Thoracic aorta (tissue), 2 donors: ENCODE data around the gene TMEM123. TPM values are rescaled to one million over a fixed set of nuclear protein-coding genes. Genes with fewer than 3 reads are reported as not detected.

ENCODE experiments used
- ATAC-seq: fragments of 150-250 bp; one replicate; pipeline ENCODE4 v1.8.0; 2017; ENCODE audit warnings: low read depth; ENCODE audit not compliant: insufficient number of reproducible peaks, low FRiP score
- DNase-seq: peaks from one replicate; pipeline ENCODE4 v3.0.0-alpha.2; 2020; ENCODE audit warnings: low spot score
- H3K27ac ChIP-seq, 2 donors: fragments of 200-600 bp; sonication (generic); 1 replicate in 1 of 2; 2 replicates in 1 of 2; pipeline ENCODE4 v1.5.1; 2016; ENCODE audit warnings: mild to moderate bottlenecking in 2 of 2, moderate library complexity in 2 of 2
- H3K27me3 ChIP-seq: fragments of 200-600 bp; sonication (generic); replicated peaks from 2 replicates; pipeline ENCODE4 v1.6.0; 2016; ENCODE audit warnings: mild to moderate bottlenecking; ENCODE audit not compliant: insufficient read depth
- H3K36me3 ChIP-seq: fragments of 200-600 bp; sonication (generic); one replicate; pipeline ENCODE4 v1.5.1; 2016
- H3K4me1 ChIP-seq, 2 donors: fragments of 200-600 bp; sonication (generic); 1 replicate in 1 of 2; 2 replicates in 1 of 2; pipeline versions ENCODE4 v1.5.1 to v1.6.0; 2016; ENCODE audit warnings: low read depth in 2 of 2, mild to moderate bottlenecking in 1 of 2; ENCODE audit not compliant: control insufficient read depth in 1 of 2
- H3K4me3 ChIP-seq: fragments of 200-600 bp; sonication (generic); 2 replicates; pipeline ENCODE4 v1.5.1; 2016; ENCODE audit warnings: mild to moderate bottlenecking
- H3K9me3 ChIP-seq: fragments of 200-600 bp; sonication (generic); 2 replicates; pipeline ENCODE4 v1.5.1; 2016
- CTCF ChIP-seq: fragments of 200-600 bp; sonication (generic); IDR thresholded peaks from one replicate; pipeline ENCODE4 v1.5.1; 2019; ENCODE audit warnings: antibody characterized with exemption
- total RNA-seq, 2 donors: library from RNA; depleted of rRNA; stranded (reverse); fragments of >200 nt; gene quantifications; one replicate each; pipeline versions ENCODE4 v1.1.0 to v1.2.3, GENCODE V29; 2016

TMEM123 gene
- total RNA-seq, 2 donors from 2014 or later = 50.8 to 77.5 TPM

GRCh38 chr11:102400603-102401002 is 52.0 kb downstream of the TMEM123 start:
- no peak overlapping the region for H3K27ac ChIP-seq
- TF ChIP-seq CTCF = no peak
- H3K36me3 ChIP-seq = no peaks in the 10 kb centered on the region
- DNase-seq (no peak), ATAC-seq (no peak)
- H3K4me3 ChIP-seq = no peak overlapping the region
- no peaks in the 10 kb centered on the region for H3K27me3 ChIP-seq
- H3K4me1 ChIP-seq = peaks cover 0 to 3% of the 10 kb centered on the region in 2 donors
- no peaks in the 10 kb centered on the region for H3K9me3 ChIP-seq

GRCh38 chr11:102399189-102399588 is 53.4 kb downstream of the TMEM123 start:
- no peaks in the 10 kb centered on the region for H3K27me3 ChIP-seq

GRCh38 chr11:102398297-102398696 is 54.3 kb downstream of the TMEM123 start:
- no peak for TF ChIP-seq CTCF
- no peak for ATAC-seq
- Histone ChIP-seq H3K4me1 (peaks cover 0 to 3% of the 10 kb centered on the region in 2 donors), H3K9me3 (no peaks in the 10 kb centered on the region), H3K27ac (no peak overlapping the region), H3K27me3 (no peaks in the 10 kb centered on the region), H3K36me3 (peaks cover 8% of the 10 kb centered on the region), H3K4me3 (no peak overlapping the region)
- DNase-seq = no peak

More at GRCh38 chr11:102399189-102399588, 53.4 kb downstream of the TMEM123 start:
- peaks cover 0 to 3% of the 10 kb centered on the region in 2 donors for H3K4me1 ChIP-seq
- peaks cover 4% of the 10 kb centered on the region for H3K36me3 ChIP-seq
- H3K9me3 ChIP-seq = no peaks in the 10 kb centered on the region
- ATAC-seq (no peak), DNase-seq (no peak)
- TF ChIP-seq CTCF = no peak
- no peak overlapping the region for H3K4me3 ChIP-seq
- H3K27ac ChIP-seq = no peak overlapping the region

GRCh38 chr11:102396708-102397563 is 55.6 kb downstream of the TMEM123 start:
- DNase-seq (no peak), ATAC-seq (no peak)
- Histone ChIP-seq H3K27me3 (no peaks in the 10 kb centered on the region), H3K36me3 (peaks cover 12% of the 10 kb centered on the region), H3K4me1 (peaks cover 0 to 3% of the 10 kb centered on the region in 2 donors), H3K27ac (no peak overlapping the region), H3K9me3 (no peaks in the 10 kb centered on the region), H3K4me3 (no peak overlapping the region)
- no peak for TF ChIP-seq CTCF

GRCh38 chr11:102395720-102396393 is 56.7 kb downstream of the TMEM123 start:
- Histone ChIP-seq H3K4me1 (peaks cover 0 to 3% of the 10 kb centered on the region in 2 donors), H3K9me3 (no peaks in the 10 kb centered on the region), H3K4me3 (no peak overlapping the region), H3K27me3 (no peaks in the 10 kb centered on the region), H3K27ac (no peak overlapping the region), H3K36me3 (peaks cover 22% of the 10 kb centered on the region)
- no peak for TF ChIP-seq CTCF
- ATAC-seq (no peak), DNase-seq (no peak)
